Measurements from ENCODE around the gene GRID1.

GRCh38 chr10:86108696-86109095 lies 257.9 kb downstream of the GRID1 start:
- TF ChIP-seq CTCF (IDR thresholded peaks at IDR 0.05) = no peak
- no peak for TF ChIP-seq POLR2A (IDR thresholded peaks at IDR 0.05)

Data from esophagus squamous epithelium (tissue), 4 donors.